Breast epithelium (tissue), 3 donors: ENCODE measurements around the gene KIF4B.

Source experiments
- CTCF ChIP-seq, 3 donors: fragments of 450-650 bp; IDR thresholded peaks; one replicate each; pipeline ENCODE4 v1.5.1; 2016 to 2017; ENCODE audit warnings: antibody characterized with exemption in 3 of 3, mild to moderate bottlenecking in 3 of 3, moderate library complexity in 3 of 3
- POLR2A ChIP-seq: fragments of 450-650 bp; IDR thresholded peaks from one replicate; pipeline ENCODE4 v1.6.1; 2016; ENCODE audit warnings: antibody characterized with exemption, mild to moderate bottlenecking, moderate library complexity
- POLR2AphosphoS5 ChIP-seq, 3 donors: sonication (generic); formaldehyde crosslinking; IDR thresholded peaks; one replicate each; pipeline ENCODE4 v1.6.1; 2017; ENCODE audit warnings: antibody characterized with exemption in 3 of 3

- TF ChIP-seq CTCF (IDR thresholded peaks at IDR 0.05) (no peak), POLR2A (no peak), POLR2AphosphoS5 (IDR thresholded peaks at IDR 0.05) (no peak)
Observed at GRCh38 chr5:155021842-155022241, 8.3 kb downstream of the KIF4B start.
